C1 segment of cervical spinal cord (tissue), 14 donors: ENCODE measurements around the gene RMRP.

Source experiments
- DNase-seq, 14 donors: peaks; one replicate each; lab custom pipeline; 2025; lab: John Stamatoyannopoulos, UW

Gene RMRP

DNA sequence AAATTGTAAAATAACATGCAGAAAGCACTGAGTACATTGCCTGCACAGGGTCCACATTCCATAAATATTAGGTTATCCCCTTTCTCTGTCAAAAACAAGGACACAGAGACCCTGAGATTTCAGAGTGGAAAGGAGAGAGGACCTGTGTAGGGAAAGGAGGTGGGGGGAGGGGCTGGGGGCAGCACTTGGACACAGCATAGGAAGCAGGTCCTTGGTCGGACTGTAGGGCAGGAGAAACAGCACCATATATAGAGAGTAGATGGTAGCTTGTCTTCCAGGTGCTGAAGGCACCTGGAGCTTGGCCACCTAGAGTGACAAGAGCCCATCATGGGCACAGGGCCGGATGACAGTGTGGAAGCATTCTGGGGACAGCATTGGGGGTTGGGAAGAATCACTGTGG lies 29.5 kb upstream of the RMRP start:
- no peak for DNase-seq

DNA sequence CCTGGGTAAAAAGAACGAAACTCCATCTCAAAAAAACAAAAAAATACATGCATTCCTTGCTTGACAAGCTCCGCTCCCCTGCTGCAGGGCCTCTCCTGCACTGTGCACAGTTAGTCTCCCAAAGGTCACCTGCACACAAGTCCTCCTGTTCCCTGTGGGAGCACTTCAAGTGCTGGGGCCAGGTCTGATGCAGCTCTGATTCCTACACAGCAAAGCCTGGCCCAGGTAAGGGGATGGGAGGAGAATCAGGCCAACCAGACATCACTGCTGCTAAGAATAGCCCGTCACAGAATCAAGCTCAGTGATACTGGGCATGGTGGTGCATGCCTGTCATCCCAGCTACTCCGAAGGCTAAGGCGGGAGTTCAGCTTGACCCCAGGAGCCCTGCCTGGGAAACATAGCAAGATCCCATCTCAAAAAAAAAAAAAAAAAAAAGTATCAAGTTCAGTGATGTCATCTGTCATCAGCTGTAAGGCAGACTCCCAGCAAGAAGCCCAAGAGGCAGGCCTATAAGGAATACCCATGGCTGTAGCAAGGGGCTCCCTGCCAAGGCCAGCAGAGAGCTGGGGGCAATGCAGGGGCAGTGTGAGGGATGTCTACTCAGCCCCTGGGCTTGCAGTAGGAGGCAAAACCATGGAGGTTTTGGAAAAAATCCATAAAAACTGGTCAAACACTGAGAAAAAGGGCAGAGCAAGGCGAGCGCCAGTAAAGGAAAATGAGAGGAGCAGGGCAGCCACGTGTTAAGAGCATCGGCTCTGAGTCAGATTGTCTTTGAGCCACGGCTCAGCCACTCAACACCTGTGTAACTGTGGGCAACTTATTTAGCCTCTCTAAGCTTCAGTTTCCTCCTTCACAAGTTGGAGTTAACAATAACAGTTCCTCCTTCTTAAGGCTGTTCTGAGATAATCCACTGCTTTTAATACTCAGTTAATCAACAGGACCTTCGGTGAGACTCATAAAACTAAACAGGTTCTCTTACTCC lies 28.7 kb upstream of the RMRP start:
- DNase-seq: peak in 1 of 14 donors; percentile 88

GRCh38 chr9:35685506-35685905 lies 27.7 kb upstream of the RMRP start:
- no peak for DNase-seq

DNA sequence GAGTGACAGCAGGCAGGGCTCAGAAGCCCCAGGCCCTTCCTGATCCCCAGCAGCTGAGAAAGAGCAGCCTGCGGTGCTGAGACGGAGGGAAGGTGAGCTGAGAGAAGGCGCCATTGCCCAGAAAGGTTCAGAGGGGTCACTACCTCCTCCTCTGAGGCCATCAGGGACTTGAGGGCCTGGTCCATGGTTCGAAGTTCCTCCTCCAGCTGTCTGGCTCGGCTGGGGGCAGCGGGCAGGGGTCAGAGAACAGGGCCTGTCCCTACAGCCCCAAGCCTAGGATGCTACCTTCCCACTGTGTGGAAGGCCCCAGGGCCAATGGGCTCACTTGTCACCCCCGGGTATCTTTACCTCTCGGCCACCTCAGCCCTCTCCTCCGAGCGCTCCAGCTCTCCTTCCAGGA lies 27.1 kb upstream of the RMRP start:
- no peak for DNase-seq

DNA sequence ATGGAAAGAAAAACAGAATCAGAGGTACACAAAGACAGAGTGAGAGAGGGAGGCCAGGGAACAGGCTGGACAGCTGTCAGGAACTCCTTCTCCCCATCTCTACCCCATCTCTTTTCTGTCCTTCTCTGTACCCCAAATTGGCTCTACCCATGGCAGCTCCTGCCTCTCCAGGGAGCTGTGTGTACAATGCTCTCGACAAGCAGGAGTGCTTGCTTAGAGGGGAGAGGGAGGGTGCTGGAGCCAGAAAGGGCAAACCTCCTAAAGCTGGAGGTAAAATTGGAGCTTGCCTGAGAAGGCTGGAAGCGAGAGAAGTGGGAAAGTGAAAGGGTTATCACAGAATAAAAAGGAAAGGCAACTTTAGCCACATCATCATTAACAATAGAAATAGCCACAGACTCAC lies 25.5 kb upstream of the RMRP start:
- no peak for DNase-seq

GRCh38 chr9:35682520-35683315 lies 24.9 kb upstream of the RMRP start:
- no peak for DNase-seq

GRCh38 chr9:35682051-35682450 lies 24.2 kb upstream of the RMRP start:
- no peak for DNase-seq

GRCh38 chr9:35681341-35682002 lies 23.7 kb upstream of the RMRP start:
- no peak for DNase-seq

DNA sequence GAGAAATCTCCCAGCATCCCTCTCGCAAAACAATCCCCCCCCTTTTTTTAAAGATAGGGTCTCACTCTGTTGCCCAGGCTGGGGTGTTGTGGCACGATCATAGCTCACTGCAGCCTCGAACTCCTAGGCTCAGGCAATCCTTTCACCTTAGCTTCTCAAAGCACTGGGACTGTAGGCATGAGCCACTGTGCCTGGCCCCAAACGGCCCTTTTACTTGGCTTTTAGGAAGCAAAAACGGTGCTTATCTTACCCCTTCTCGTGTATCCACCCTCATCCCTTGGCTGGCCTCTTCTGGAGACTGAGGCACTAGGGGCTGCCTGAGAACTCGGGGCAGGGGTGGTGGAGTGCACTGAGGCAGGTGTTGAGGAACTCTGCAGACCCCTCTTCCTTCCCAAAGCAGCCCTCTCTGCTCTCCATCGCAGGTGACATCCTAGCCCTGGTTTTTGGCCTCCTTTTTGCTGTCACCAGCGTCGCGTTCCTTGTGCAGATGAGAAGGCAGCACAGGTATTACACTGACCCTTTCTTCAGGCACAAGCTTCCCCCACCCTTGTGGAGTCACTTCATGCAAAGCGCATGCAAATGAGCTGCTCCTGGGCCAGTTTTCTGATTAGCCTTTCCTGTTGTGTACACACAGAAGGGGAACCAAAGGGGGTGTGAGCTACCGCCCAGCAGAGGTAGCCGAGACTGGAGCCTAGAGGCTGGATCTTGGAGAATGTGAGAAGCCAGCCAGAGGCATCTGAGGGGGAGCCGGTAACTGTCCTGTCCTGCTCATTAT lies 22.7 kb upstream of the RMRP start:
- peak in 1 of 14 donors; percentile 58 for DNase-seq

- DNase-seq: no peak
Measured at GRCh38 chr9:35679766-35680330, 22.0 kb upstream of the RMRP start.

- DNase-seq: no peak
Measured at GRCh38 chr9:35679091-35679490, 21.3 kb upstream of the RMRP start.

- peak in 2 of 14 donors; percentile 20 to 42 for DNase-seq
Measured at GRCh38 chr9:35675732-35676392, 18.0 kb upstream of the RMRP start.

DNA sequence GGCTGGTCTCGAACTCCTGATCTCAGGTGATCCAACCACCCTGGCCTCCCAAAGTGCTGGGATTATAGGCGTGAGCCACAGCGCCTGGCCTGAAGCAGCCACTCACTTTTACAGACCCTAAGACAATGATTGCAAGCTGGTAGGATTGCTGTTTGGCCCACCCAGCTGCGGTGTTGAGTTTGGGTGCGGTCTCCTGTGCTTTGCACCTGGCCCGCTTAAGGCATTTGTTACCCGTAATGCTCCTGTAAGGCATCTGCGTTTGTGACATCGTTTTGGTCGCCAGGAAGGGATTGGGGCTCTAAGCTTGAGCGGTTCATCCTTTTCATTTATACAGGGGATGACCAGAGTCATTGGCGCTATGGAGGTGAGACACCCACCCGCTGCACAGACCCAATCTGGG lies 17.4 kb upstream of the RMRP start:
- DNase-seq: peak in 1 of 14 donors; percentile 42

- no peak for DNase-seq
Measured at GRCh38 chr9:35674025-35674361, 16.2 kb upstream of the RMRP start.

- DNase-seq: peak in 6 of 14 donors; percentile 13 to 98 (median 37)
Measured at GRCh38 chr9:35673132-35674024, 15.6 kb upstream of the RMRP start, which contains the start of gene CA9. CA9 (plus strand) TSS chr9:35673928; CDS start chr9:35673960, 32 bp downstream.

- no peak for DNase-seq
Measured at GRCh38 chr9:35669331-35670145, 11.7 kb upstream of the RMRP start.

- DNase-seq: no peak
Measured at GRCh38 chr9:35667939-35668338, 10.1 kb upstream of the RMRP start.

DNA sequence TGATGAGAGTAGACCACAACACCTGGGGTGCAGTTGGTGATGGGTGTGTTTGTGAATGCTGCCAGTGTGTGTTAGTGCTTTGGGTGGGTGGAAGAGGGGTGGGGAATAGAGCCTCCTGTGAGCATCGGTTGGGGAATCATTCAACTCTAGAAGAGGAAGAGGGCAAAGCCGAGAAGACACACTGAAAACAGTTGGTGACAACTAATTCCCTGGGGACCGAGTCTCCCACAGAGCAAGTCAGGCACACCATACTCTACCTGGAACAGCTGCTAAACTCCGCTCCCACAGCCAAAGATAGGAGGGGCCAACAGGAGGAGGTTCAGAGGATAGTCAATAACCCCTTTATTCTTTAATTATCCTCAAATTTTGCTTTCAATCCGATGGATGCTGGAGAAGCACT lies 8.7 kb upstream of the RMRP start:
- DNase-seq: no peak
